ENCODE data around the gene AIFM3.

The AIFM3 gene

GRCh38 chr22:21010426-21011113 is 43.5 kb downstream of the AIFM3 start:
- DNase-seq = no peak

DNA sequence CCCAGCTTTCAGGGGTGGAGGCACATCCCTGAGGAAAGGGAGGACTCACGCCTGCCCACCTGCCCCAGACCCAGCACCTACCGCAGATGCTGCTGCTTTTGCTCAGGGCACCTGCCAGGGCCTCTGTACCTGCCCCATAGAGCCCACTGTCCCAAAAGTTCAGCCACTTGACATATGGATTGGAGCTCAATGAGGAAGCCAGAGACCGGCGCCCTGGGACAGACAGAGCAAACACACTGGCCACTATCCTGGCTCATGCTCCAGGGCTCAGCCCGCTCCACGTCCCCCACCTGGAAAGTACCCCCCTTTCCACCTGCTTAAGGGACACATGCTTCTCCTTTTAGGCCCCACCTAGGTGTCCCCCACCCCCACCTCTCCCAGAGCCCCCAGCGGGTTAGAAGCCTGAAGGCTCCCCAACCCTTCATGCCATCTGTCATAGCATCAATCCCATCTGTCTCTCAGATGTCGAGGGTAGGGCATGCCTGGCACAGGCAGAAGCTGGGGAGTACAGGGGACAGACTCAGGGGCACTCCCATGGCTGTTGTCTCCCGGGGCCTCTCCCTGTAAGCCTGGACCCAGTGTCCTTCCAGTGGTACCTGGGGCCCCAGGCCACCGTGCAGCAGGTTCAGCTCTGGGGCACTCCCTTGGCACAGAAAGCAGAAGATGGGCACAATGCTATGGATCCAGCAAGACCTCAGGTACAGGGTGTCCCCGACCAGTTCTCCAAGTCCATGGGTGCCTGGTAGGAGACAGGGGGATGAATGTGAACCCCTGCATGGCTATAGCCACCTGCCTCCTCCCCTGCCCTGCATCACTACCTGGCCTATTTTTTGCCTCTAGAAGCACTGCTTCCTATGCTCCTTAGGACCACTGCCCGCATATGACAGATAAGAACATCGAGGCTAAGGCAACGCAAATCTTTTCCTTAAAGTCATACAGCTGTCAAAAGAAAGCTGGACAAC is 45.7 kb downstream of the AIFM3 start:
- DNase-seq = no peak

DNA sequence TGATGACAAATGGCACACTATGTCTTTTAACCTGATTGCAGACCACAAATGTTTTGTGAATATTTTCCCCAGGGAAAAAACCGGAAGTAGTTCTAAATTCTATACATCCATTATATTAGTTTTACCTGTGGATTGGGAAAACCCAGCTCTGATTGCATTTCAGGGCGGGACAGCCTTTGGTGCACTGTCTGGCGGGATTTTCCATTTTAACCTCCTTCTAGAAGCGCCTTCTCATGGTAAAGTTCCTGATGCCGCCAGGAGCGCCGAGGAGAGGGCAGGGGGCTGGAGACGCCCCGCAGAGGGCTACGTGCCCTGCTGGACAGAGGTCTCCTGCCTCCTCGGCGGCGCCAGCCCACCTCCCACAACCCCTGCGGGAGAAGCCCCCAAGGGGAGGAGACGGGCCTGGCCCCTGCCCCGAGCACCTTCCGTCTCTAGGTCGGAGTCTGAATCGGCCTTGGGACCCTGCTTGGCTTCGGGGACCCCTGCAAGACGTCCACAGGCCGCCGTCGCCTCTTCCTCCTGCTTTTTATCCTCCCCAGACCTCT is 46.7 kb downstream of the AIFM3 start:
- no peak for DNase-seq

DNA sequence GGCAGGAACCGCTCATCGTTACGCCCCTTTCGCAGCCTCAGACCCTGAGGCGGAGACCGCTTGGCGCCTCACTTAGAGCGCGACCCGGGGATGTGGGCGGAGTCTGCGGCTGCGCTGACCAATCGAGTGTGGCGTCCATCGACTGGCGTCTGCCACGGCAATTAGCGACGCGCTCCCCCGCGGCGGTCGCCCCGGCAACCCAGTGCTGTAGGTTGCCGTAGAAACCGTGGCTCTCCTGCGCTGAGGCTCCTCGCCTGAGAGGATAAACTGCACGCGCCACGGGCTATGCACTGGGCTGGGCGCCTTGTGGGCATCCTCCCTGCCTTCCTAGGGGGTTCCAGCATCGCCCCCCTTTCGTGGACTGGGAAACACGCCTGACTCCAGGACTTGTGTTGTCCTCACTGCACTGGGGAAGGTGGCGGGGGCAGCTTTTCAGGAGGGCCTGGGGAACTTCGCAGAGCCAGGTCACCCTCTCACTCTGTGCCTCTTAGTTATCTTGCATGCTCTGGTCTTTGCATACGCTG is 47.2 kb downstream of the AIFM3 start:
- DNase-seq = peak; percentile 84

DNA sequence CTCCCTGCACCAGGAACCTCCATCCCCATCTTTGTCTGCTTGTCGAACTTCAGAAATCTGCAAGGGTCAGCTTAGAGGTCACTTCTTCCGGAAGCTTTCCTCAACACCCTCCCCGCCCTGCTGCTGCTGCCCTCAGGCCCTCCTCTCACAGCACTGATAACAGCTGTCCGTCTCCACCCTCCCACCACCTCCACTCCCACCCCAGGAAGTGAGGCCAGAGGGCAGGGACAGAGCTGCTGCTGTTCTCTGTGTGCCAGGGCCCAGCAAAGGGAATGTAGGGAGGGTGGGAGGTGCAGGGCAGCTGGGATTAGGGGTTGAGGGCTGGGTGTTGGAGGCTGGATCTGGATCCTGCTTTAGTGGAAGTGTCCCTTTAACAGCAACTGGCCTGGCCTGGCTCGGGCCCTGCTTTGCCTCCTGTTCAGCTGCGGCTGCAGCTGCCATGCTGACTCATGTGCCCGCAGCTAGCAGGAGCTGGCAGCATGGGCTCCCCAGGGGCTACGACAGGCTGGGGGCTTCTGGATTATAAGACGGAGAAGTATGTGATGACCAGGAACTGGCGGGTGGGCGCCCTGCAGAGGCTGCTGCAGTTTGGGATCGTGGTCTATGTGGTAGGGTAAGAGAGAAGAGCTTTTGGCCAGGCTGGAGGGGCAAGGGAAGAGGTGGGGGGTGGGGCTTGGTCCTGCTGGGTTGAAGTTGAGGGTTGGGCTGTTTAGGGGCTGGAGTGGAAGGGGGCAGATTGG is 47.8 kb downstream of the AIFM3 start, which contains the start of gene P2RX6:
P2RX6 (plus strand) TSS at position 440 of the 740 bp plus-strand sequence; CDS start at position 450, 10 bp downstream.
- no peak for DNase-seq

- DNase-seq = no peak
Measured at GRCh38 chr22:21015466-21016006, 48.5 kb downstream of the AIFM3 start.

- DNase-seq = no peak
Measured at GRCh38 chr22:21016644-21017420, 49.8 kb downstream of the AIFM3 start.

DNA sequence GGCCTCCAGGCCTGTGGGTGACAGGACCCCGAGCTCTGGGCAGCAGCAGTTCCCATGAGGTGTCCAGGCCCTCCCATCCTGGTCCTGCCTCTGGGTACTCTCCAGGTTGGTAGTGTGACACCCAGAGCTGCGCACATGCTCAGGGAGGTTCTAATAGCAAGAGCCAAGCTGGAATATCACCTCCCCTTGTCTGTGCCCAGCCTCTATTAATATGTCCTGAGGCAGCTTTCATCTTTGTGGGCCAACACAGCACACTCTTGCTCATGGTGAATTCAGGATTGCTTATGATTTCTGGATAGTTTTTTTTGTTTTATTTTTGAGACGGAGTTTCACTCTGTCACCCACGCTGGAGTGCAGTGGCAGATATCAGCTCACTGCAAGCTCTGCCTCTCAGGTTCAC is 51.3 kb downstream of the AIFM3 start:
- no peak for DNase-seq

DNA sequence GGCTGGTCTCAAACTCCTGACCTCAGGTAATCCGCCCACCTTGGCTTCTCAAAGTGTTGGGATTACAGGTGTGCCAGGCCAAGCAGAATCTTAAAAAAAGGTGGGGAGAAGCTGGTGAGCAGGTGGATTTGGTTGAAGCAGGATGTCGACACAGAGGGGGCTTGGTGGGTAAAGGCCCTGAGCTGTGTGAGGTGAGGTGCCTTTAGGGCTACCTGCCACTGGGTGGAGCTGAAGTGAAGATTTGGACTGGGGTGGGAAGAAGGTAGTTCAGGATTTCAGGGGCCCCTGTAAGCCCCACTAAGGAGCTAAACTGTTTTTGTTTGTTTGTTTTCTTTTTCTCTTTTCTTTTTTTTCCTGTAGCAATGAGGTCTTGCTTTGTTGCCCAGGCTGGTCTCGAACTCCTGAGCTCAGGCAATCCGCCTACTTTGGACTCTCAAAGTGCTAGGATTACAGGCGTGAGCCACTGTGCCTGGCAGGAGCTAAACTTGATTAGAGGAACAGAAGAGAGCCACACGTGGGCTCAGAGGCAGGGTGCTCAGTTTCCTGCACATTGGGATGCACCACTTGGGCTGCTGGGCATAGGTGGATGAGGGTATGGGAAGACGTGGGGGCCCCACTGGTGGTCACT is 53.9 kb downstream of the AIFM3 start:
- DNase-seq = no peak

DNA sequence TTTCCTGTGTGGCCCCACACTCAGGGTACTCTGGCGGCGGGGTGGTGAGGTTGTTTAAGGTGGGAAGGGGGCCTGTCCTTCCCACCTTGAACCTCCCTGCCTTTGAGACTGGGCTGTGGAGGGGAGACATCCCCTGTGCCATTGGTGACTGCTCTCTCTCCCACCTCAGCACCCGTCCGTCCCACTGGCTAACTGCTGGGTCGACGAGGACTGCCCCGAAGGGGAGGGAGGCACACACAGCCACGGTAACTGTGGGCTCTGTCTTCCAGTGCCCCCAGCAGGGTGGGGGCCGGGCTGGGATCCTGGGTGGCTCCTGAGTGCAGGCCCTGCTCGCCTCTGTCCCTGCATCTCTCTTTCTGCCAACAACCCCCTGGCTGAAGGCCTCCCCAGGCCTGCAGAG is 55.5 kb downstream of the AIFM3 start:
- no peak for DNase-seq

DNA sequence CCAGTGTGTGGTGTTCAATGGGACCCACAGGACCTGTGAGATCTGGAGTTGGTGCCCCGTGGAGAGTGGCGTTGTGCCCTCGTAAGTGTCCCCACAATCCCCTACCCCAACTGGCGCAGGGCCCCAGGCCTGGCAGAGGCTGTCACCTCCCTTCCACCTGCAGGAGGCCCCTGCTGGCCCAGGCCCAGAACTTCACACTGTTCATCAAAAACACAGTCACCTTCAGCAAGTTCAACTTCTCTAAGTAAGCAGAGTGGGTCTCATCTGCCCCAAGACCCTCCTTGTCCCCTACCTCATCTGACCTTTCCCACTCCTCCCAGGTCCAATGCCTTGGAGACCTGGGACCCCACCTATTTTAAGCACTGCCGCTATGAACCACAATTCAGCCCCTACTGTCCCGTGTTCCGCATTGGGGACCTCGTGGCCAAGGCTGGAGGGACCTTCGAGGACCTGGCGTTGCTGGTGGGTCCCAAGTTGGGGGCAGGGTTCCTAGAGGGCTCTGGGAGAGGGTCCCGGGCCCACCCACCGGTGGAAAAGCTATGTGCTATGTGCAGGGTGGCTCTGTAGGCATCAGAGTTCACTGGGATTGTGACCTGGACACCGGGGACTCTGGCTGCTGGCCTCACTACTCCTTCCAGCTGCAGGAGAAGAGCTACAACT is 56.0 kb downstream of the AIFM3 start:
- no peak for DNase-seq

DNA sequence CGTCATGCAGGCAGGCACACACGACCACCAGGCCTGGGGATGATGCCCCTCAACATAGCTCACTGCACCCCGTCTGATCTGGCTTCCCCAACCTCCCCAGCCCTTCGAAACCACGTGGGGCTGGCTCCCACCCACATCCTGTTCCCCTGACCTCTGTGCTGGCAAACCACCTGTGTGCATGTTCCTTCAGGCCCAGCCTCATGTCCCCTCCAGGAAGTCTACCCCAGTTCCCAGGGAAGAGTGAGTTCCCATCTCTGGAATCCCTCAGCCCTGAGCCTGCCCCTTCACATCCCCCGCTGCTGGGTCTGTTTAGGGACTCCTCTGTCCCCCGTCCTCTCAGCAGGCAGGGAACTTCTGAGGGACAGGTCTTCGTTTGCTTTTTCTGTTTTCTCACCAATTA is 58.2 kb downstream of the AIFM3 start:
- no peak for DNase-seq

GRCh38 chr22:21025763-21026755 is 59.0 kb downstream of the AIFM3 start:
- DNase-seq = no peak

- no peak for DNase-seq
Measured at GRCh38 chr22:21026783-21027692, 60.0 kb downstream of the AIFM3 start.

GRCh38 chr22:21028277-21029251 is 61.5 kb downstream of the AIFM3 start:
- no peak for DNase-seq

GRCh38 chr22:21029486-21030025 is 62.5 kb downstream of the AIFM3 start:
- DNase-seq = no peak

GRCh38 chr22:21030032-21030431 is 63.0 kb downstream of the AIFM3 start:
- no peak for DNase-seq
